ENCODE measurements around the gene DSPP. TPM values are rescaled to one million over a fixed set of nuclear protein-coding genes. Genes with fewer than 3 reads are reported as not detected.
"Not testable (repeated sequence)": the region's sequence is repeated elsewhere in the genome, so short reads cannot be mapped to it uniquely, and the experiment has no call there.

Gene DSPP
- not detected for polyA plus RNA-seq (ENCODE audit: insufficient read length)

DNA sequence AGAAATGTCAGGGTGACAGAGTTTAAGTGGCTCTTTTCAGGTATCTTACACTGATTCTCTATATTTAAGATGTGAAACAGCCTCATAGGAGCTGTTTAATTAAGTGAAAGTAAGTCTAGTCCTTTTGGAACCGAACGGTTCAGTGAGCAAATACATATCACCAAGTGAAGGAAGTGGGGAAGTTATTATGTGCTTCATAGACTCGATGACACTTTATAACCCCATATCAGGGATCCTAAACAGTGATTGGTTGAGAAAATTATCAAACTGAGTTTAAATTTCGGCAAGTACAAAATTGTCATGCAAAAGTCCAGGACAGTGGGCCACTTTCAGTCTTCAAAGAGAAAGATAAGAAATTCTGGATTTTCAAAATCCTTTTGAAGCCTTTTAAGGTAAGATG lies at the start of gene DSPP:
Gene DSPP (plus strand): TSS at position 301 of the 400 bp plus-strand sequence. CDS start 2,380 bp downstream, outside the sequence.
- no peak for DNase-seq

DNA sequence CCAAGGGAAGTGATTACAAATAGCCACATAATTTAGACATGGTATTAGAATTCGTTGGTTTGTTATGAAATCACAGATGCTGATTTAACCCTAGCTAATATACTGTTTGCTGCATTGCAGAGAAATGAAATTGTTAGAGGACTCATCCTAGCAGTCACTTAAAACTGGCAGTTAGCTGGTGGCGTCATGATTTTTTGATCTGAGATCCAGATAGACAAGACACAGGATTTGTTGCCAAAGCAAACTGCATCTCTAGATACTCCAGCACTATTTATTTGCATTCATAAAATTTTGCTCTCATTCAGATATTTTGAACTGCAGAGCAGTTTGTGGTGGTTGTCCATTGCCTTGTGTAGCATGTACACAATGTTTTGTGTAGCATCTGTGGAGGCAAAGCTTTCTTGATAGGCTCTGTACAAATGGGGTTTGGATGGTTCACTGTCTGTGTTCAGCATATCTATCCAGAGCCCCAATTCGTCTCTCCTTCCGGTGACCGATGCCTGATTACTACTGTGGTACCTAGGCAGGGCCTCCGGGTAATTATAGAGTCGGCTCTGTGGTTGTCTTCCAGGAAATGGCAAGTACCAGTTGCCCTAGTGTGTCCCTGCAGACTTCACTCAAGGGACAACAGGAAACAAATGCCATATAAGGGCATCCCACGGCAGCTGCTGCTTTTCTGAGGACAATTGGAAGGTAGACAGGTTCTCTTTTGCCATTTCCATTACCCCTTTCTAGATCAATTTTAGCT lies 49.1 kb upstream of the DSPP start:
- no peak for DNase-seq

DNA sequence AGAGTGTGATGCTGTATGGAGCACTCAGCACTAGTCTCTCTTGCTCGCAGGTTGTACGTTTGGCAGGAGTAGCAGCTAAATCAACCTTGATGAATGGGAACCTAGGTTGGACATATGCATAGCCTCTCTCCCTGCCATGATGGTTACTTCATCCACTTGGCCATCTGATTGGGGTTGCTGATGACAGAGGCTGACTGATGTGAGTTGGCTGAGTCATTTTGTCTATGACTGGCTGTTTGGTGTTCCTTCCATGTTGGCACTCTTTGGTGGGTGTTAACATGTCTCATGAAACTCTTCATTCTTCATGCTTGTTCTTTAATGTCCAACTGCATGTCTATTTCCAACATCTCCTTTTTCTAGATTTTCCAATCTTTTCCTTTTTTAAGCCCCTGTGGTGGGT lies 47.5 kb upstream of the DSPP start:
- DNase-seq = no peak

DNA sequence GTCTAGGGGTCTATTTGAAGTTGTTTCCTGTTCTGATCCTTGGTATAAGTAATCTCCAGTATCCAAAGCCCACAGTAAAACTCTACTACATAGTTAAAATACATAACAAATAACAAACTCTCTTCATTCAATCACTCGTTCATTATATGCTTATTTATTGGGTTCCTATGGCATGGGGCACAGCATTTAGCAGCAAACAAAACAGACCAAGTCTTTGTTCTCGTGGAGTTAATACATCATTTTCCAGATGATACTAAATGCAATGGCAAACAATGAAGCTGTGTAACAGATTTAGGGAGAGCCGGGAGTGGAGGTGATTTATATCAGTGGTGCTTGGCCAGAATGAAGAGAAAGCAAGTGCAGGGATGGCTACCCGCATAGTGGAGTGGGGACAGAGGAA lies 42.6 kb upstream of the DSPP start:
- no peak for DNase-seq

DNA sequence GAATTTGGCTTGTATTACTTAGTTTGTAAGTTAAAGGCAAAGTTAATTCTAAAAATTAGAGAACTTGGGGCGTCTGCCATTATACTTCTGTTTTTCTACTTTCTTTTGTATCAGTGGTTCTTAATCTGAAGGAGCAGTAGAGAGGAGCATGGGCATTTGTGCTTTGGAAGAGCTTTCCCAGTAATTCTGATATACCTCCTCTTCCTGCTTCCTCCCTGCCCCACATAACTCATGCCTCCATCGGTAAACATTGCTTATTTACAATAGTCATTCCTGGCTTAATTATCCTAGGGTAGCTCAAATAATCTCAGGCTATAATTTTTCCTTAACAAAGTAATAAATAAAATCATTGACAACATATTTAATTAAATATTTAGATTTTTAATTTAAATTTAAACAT lies 42.1 kb upstream of the DSPP start:
- no peak for DNase-seq

DNA sequence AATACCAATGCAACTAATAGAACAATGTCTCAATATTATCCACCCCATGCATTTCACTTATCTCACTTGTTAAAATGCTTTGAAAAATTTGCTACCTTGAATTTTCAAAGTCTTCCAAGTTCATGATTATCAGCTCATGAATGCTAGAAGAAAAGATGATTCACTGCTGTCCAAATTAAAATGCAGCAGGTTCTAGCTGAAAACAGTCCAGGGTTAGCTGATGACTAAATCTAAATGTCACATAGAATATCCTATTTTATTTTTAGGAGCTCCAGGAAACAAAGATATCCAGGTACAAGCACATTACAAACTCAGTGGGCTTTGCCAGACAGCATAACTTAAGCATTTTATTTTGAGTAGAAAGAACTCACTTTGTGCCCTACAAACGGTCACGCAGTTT lies 41.1 kb upstream of the DSPP start:
- no peak for DNase-seq

DNA sequence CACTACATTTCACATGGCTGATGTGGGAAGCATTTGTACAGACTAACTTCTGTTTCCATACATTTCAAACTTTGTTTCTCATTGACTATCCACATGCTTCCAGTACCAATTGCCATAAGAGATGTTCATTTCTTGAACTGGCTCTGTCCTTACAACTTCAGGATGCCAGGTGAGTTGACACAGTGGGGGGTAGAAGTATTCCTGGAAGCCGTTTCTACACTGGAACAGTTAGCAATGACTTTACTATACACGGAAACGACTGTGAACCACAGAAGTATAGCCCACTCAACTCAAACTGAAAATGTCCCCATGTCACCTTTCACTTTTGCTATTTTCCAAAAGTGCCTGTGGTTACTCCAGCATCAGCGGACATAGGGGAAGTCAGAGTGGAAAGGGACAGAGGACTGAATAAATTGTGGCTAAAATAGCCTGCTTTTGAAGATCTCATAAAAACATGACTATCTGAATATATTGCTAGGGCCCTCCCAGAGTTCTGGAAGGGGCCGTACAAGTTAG lies 38.0 kb upstream of the DSPP start:
- DNase-seq = no peak

DNA sequence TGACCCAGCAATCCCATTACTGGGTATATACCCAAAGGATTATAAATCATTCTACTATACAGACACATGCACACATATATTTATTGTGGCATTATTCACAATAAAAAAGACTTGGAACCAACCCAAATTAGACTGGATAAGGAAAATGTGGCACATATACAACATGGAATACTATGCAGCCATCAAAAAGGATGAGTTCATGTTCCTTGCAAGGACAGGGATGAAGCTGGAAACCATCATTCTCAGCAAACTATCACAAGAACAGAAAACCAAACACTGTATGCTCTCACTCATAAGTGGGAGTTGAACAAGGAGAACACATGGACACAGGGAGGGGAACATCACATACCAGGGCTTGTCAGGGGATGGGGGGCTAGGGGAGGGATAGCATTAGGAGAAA lies 34.0 kb upstream of the DSPP start:
- DNase-seq = not testable (repeated sequence)

DNA sequence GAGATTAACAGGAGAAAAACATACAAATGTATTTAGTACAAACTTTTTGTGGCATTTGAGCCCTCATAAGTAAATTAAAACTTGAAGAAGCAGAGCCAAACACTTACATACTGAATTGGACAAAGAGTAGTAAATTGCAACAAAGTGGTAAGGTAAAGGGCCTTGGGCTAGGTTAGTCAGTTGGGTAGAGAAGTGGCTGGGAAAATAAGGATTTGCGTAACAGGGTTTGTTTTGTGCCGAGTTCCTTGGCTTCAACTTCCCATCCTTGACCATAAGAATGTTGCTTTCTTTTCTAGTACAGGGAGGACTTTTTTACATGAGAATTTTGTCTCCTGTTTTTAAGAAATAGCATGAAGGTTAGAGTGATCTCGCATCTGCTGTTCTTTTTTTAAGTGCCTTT lies 33.3 kb upstream of the DSPP start:
- no peak for DNase-seq

DNA sequence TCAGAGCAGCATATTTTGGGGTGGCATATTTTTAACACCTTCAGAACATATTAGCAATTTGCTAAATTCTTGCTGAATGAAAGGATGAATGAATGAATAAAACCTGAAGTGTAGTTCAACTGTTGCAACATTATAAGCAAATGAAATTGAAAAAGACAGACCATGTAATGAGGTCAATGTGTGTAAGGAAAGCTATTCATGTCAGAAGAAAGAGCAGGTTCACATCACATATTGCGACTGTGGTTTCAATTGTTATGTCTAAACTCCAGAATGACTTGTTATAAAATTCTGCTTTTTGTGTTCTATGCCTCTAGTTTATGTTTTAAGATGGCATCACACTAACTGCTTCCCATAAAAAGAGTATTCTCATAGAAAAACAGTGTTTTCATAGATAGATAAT lies 32.9 kb upstream of the DSPP start:
- DNase-seq = no peak

DNA sequence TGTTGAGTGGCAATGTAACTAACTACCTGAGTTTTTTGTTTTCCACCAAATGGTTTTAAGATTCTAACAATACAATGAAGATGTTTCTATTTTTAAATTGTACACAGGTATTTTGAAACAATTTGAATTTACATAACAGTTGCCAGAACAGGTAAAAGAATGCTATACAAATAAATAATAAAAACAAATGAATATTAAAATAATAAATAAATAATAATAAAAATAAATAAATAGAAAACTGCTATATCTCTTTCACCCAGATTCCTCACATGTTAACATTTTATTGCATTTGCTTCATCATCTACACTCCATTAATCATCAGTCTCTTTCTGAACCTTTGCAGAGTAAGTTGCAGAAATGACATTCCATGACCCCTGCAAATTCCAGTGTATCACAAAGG lies 32.3 kb upstream of the DSPP start:
- no peak for DNase-seq

DNA sequence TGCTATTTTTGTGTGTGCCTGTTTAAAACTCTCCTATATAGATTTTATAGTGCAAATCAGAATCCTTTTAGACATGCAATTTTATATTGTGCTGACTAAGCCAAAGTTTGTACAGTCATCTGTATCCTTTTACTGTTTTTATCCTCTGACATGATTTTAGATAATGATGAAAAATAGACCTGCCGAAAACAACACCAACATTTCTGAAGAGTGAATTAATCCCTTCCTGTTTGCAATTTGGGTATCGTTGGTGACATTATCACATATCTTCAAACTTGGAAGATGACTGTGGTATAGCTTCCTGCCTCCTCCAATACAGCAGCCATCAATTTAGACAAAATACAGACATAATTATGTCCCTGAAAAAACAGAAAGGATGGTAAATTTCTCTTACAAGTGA lies 28.9 kb upstream of the DSPP start:
- DNase-seq = no peak

DNA sequence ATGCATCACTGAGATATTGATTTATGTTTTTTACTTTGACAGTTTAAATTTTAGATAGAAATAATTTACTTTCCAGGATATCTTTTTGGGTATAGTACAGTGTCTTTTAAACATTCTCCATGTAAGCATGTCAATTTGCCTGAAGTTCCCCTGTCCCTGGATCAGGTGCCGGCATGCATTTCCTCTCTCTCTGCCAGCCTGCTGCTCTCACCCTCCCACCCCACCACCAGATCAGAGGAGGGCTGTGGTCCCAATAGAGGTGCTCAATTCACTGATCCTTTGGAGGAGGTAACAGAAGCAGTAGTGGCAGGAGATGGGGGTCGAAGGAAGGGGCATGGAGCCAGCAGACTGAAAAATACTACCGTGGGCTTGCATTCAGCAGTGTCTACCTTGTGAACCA lies 28.3 kb upstream of the DSPP start:
- DNase-seq = no peak

DNA sequence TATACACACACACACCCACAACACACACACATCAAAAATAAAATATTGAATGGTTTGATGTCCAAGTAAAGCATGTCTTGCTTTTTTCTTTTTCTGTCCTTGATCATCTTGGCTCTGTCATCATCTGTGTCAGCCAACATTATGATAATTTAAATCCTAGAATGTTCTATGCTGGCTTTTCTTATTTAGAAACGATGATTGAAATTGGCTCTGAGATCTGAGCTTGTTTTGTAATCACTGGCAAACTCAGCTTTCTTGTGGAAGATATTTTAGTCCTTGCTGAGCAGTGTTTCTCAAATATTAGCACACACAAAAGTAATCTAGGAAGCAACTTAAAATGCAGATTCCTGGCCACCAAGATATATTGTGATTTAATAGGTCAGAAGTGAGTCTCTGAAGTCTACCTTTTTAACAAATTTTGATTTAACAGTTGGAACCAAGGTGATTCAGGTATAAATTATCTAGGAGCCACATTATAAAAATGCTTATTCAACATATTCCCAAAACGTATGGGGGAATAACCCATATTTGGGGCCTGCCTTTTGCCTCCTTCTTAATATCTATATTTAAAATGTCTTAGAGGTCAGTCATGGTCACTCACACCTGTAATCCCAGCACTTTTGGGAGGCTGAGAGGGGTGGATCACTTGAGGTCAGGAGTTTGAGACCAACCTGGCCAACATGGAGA lies 24.0 kb upstream of the DSPP start:
- DNase-seq = no peak

DNA sequence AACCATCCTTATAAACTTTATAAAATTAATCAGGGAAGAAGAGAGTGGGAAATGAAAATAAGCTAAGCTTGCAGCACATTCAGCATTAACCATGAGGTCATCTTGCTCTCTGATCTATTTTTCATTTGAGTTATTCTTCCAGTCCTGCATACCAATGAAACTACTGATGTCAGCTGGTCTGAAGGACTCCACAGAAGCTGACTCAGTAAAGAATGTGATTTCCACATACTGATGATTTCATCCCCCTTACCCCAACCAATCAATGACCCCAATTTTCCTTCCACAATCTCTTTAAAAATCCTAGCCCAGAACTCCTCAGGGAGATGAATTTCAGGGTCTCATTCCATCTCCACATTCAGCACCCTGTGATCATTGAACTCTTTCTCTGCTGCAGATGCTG lies 18.8 kb upstream of the DSPP start:
- DNase-seq = peak; percentile 25

DNA sequence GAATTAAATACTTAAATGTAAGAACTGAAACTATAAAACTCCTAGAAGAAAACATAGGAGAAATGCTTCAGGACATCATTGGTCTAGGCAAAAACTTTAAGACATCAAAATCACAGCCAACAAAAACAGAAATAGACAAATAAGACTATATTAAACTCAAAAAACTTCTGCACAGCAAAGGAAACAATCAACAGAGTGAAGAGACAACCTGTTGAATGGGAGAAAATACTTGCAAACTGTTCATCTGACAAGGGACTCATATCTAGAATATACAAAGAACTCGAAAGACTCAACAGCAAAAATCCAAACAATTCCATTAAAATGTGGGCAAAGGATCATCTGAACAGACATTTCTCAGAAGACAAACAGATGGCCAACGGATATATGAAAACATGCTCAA lies 16.2 kb upstream of the DSPP start:
- DNase-seq = no peak

DNA sequence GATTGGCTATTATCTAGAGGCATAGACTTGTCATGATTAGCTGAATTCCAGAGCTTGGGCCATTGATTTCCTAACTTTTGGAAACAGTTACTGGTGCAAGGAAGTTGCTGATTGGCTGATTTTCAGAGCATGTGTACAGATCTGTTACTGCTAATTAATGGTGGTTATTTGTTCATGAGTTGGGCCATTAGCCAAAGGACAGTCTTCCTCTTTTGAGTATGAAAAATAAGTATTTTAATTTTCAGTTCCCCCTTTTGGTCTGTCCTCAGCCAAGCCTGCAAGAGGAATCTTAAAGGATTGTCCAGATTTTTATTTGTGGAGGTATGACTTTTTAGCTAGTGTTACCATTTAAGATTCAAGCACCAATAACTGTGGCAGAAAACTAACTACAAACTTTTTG lies 7.0 kb upstream of the DSPP start:
- no peak for DNase-seq

DNA sequence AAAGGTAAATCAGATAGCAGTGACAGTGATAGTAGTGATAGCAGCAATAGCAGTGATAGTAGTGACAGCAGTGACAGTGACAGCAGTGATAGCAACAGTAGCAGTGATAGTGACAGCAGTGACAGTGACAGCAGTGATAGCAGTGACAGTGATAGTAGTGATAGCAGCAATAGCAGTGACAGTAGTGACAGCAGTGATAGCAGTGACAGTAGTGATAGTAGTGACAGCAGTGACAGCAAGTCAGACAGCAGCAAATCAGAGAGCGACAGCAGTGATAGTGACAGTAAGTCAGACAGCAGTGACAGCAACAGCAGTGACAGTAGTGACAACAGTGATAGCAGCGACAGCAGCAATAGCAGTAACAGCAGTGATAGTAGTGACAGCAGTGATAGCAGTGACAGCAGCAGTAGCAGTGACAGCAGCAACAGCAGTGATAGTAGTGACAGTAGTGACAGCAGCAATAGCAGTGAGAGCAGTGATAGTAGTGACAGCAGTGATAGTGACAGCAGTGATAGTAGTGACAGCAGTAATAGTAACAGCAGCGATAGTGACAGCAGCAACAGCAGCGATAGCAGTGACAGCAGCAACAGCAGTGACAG lies 6.1 kb downstream of the DSPP start:
- no peak for DNase-seq

DNA sequence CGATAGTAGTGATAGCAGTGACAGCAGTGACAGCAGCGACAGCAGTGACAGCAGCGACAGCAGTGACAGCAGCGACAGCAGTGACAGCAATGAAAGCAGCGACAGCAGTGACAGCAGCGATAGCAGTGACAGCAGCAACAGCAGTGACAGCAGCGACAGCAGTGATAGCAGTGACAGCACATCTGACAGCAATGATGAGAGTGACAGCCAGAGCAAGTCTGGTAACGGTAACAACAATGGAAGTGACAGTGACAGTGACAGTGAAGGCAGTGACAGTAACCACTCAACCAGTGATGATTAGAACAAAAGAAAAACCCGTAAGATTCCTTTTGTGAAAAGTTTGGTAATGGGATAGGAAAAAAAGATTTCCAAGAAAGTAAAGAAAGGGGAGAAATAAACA lies 7.9 kb downstream of the DSPP start:
- DNase-seq = no peak

DNA sequence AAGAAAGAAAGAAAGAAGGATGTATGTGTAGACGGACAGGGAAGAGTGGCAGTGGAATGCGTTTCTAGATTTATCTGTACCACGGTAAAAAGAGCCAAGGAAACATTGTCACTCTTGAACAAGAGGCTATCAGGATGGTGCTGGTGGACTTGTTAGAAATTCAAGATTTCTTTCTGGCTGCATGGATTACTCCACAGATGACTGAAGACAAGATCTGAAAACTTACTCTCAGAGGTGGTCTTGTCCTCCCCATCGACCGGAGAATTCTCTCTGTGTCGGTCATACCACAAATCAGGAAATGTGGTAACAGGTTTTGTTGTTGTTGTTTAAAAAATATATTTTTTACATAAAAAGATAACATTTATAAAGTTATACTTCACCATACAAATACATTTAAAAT lies 11.8 kb downstream of the DSPP start:
- no peak for DNase-seq

DNA sequence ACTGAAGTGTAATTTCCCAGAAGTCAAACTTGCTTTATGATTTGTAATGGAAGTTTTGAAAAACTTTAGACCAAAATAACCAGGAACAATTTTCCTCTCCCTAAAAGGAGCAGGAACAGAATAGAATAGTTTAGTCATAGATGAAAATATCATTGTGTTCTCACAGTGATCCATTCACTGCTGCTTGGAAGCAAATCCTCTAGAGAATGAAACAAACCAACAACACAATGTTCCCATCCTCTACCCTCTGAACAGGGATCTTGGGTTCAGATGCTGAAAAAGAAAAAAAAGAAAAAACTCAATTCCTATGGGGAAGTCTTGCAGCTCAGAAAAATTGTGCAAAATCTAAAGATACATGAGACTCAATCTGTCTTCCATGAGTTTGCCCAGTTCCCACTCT lies 12.2 kb downstream of the DSPP start:
- DNase-seq = no peak

DNA sequence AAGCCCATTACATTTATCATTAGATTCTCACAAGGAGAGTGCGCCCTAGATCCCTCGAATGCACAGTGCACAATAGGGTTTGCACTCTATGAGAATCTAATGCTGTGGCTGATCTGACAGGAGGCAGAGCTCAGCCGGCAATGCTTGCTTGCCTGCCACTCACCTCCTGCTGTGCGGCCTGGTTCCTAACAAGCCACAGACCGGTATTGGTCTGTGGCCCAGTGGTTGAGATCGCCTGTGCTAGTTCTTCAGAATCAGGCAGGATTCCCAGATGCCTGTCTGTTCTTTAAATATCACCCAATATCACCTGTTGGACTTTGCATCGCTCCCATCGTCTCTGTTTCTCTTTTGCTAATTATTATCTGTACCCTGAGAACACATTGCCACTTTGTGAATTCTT lies 14.0 kb downstream of the DSPP start:
- DNase-seq = no peak

DNA sequence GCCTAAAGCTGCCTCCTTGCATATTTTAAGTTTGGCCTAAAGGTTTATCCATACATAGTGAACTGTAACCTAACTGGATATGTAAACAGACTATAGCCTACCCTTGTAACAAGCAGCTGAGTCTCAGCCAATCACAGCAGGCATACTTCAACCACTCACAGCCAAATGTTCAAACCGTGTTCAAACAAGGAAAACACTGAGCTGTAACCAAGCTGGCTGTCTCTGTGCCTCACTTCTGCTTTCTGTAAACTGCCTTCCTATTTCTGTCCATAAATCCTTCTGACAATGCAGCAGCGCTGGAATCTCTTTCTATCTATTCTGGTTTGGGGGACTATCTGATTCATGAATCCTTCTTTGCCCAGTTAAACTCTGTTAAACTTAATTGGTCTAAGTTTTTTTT lies 16.4 kb downstream of the DSPP start:
- no peak for DNase-seq

DNA sequence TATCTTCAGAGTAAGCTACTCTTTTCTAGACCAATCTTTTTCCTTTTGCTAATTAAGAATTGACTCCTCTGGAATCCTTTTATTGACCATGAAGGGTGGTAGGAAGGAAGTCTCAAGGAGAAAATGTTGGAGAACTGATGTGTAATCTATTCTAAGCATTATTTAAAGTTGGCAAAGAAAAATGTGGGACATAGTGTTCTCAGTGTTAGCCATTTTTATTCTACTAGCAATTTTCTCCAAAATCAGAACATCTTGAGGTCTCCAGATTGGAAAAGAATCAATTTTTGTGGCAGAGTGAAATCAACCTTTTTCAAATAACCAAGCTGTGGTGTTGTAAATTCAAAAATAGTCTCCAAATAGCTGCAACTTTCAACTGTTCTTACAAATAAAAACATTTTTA lies 23.3 kb downstream of the DSPP start:
- no peak for DNase-seq
